Activated CD8-positive, alpha-beta memory T cell treated with anti-CD3 and anti-CD28 coated beads, Interleukin-2, amount 10 ng/mL, durations not matched to agents 7 days and 5 days (primary cell): ENCODE data around the gene PCCA. TPM values are rescaled to one million over a fixed set of nuclear protein-coding genes. Genes with fewer than 3 reads are reported as not detected.

Experiments used
- ATAC-seq: fragments of 150-1000 bp; cut with Tn5 transposase; one replicate; pipeline ENCODE4 v1.10.0; 2021; ENCODE audit warnings: moderate library complexity
- CTCF ChIA-PET: fragments of 350-600 bp; sonication (Branson Sonifier 250); formaldehyde crosslinking; loops from one replicate; lab custom pipeline; 2021; ENCODE audit warnings: antibody characterized with exemption; lab: Charles Lee
- DNase-seq: peaks from one replicate; pipeline ENCODE4 v3.0.0-alpha.2; 2020
- H3K27ac Mint-ChIP-seq: one replicate; pipeline ENCODE4 v1.8.0; 2021; ENCODE audit warnings: mild to moderate bottlenecking, mixed read lengths
- H3K27me3 Mint-ChIP-seq: one replicate; pipeline ENCODE4 v1.8.0; 2021; ENCODE audit warnings: mixed read lengths
- H3K36me3 Mint-ChIP-seq: one replicate; pipeline ENCODE4 v1.8.0; 2021; ENCODE audit warnings: mild to moderate bottlenecking, mixed read lengths
- H3K4me1 Mint-ChIP-seq: one replicate; pipeline ENCODE4 v1.8.0; 2021; ENCODE audit warnings: mixed read lengths
- H3K4me3 Mint-ChIP-seq: one replicate; pipeline ENCODE4 v1.8.0; 2021; ENCODE audit warnings: mild to moderate bottlenecking, moderate library complexity, mixed read lengths
- H3K9me3 Mint-ChIP-seq: one replicate; pipeline ENCODE4 v1.8.0; 2022; ENCODE audit warnings: low read depth, mixed read lengths
- total RNA-seq, 2 experiments: library from RNA; stranded (reverse); gene quantifications; one replicate each; pipeline ENCODE4 v1.2.3, GENCODE V29; 2021

Gene PCCA
- total RNA-seq, 2 experiments from 2014 or later: 14.1 to 17.9 TPM

DNA sequence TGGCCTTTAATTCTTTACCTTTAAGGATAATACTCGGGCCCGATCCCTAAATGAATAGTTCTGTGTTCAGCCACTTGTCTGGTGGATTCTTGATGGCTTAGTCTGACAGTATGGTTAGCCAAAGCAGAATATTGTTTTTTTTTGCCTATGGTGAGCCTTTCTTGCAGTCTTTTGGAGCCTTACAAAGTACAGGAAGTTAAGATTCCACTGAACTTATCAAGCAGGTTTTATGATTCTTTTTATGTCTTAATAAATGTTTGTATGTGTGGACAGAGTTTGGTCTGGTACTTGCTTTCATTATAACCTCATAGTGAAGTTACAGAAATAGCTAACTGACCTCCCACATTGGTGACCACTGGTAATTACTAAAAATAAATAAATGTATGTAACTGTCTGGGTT lies 17.1 kb downstream of the PCCA start:
- CTCF ChIA-PET: no interaction called here
- peaks cover 16% of the 10 kb centered on the region for H3K36me3 Mint-ChIP-seq
- no peak for ATAC-seq
- no peaks in the 10 kb centered on the region for H3K9me3 Mint-ChIP-seq
- DNase-seq: no peak
- H3K4me3 Mint-ChIP-seq: no peak overlapping the region
- H3K27me3 Mint-ChIP-seq: no peaks in the 10 kb centered on the region
- no peak overlapping the region for H3K27ac Mint-ChIP-seq
- H3K4me1 Mint-ChIP-seq: no peaks in the 10 kb centered on the region

DNA sequence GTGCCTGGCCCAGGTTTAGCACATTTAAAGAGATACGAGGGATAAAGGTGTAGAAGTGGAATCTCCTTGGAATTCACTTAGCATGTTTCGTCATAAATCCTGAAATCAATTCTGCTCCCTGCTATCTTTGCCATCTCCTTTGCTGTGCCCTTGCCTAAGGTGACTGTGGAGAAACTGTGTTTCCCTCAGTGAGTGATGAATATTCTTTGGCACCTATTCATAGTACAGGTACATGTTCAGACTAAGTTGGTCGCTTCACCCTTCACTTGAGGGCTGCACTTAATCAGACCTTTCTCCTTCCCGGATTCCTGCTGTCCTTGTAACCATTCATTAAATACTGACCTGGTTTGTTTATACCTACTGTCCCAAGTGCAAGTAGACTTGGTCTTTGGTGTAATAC lies 17.8 kb downstream of the PCCA start:
- Mint-ChIP-seq H3K27ac (no peak overlapping the region), H3K27me3 (no peaks in the 10 kb centered on the region), H3K4me1 (no peaks in the 10 kb centered on the region), H3K9me3 (no peaks in the 10 kb centered on the region), H3K4me3 (no peak overlapping the region), H3K36me3 (peaks cover 16% of the 10 kb centered on the region)
- DNase-seq (no peak), ATAC-seq (no peak)
- CTCF ChIA-PET: no interaction called here

DNA sequence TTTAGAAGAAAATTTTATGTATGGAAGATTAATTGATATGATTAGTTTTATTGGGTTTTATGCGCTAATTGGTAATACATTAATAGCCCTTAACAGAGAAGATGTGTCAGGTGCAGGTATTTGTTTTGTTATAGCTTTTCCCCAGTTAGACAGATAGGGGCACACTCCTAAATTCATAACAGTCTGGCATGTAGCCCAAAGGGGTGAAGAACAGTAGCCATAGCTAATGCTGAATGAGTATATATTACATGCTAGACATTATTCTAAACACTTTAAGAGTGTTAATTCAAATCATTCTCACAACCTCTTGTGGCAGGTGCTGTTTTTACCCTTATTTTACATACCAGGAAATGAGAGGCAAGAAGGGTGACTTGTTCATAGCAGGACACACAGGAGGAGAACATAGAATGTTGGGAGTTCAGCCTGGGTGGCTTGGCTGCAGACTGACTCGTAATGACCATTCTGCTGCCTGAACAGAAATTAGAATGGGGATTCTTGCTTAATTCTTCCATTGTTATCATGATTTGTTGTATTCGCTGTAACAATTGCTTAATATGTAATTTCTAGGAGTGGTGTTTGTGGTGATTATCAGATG lies 20.1 kb downstream of the PCCA start:
- no peak overlapping the region for H3K4me3 Mint-ChIP-seq
- no peak overlapping the region for H3K27ac Mint-ChIP-seq
- CTCF ChIA-PET: interaction anchor here (0.5 kb wide), 1 partner anchor 514 kb away, joined by 3 read pairs; no protein-coding TSS in a partner anchor
- DNase-seq (no peak), ATAC-seq (no peak)
- H3K36me3 Mint-ChIP-seq: peaks cover 14% of the 10 kb centered on the region
- no peaks in the 10 kb centered on the region for H3K4me1 Mint-ChIP-seq
- H3K9me3 Mint-ChIP-seq: no peaks in the 10 kb centered on the region
- H3K27me3 Mint-ChIP-seq: no peaks in the 10 kb centered on the region

DNA sequence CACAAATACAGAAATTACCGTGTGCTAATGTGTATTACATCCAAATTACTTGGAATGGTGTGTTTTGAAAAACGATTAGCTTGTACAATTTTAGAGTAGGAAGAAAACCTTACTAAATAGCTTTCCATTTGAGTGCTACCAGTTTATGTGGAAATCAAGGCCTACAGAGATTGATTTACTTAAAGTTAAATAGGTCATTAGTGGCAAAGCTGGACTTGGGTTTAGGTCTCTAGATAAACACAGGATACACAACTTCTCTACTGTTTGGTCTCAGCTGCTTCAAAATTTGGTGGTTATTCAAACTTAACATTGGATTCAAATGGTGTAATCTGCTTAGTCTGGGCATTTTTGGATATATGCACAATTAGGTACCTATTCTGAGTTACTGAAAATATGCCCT lies 21.4 kb downstream of the PCCA start:
- CTCF ChIA-PET: no interaction called here
- Mint-ChIP-seq H3K36me3 (peaks cover 17% of the 10 kb centered on the region), H3K27me3 (no peaks in the 10 kb centered on the region), H3K4me1 (peaks cover 4% of the 10 kb centered on the region), H3K9me3 (no peaks in the 10 kb centered on the region), H3K4me3 (no peak overlapping the region), H3K27ac (no peak overlapping the region)
- ATAC-seq: no peak
- DNase-seq: no peak

DNA sequence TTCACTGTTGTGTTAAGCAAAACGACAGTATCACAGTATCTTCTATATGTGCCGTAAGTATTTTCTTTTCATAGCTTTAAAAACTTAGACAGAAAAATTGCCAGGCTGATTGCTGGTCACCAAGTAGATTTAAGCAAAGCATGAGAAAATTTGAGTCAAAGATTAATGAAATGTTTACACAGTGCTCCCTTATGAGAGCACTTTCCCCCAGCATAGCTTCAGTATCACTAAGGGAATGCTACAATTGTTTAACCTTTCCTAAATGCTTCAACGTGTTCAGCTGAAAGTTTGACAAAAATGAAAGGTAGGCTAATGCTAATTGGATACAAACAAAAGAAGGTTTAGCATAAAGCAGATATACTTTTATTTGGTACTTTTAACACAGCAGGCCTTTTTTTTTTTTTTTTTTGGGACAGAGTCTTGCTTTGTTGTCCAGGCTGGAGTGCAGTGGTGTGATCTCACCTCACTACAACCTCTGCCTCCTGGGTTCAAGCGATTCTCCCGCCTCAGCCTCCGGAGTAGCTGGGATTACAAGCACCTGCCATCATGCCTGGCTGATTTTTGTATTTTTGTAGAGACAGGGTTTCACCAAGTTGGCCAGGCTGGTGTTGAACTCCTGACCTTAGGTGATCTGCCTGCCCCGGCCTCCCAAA lies 23.4 kb downstream of the PCCA start:
- H3K36me3 Mint-ChIP-seq: peaks cover 17% of the 10 kb centered on the region
- H3K9me3 Mint-ChIP-seq: no peaks in the 10 kb centered on the region
- CTCF ChIA-PET: no interaction called here
- no peaks in the 10 kb centered on the region for H3K27me3 Mint-ChIP-seq
- H3K4me3 Mint-ChIP-seq: no peak overlapping the region
- DNase-seq (no peak), ATAC-seq (no peak)
- peaks cover 13% of the 10 kb centered on the region for H3K4me1 Mint-ChIP-seq
- H3K27ac Mint-ChIP-seq: no peak overlapping the region

DNA sequence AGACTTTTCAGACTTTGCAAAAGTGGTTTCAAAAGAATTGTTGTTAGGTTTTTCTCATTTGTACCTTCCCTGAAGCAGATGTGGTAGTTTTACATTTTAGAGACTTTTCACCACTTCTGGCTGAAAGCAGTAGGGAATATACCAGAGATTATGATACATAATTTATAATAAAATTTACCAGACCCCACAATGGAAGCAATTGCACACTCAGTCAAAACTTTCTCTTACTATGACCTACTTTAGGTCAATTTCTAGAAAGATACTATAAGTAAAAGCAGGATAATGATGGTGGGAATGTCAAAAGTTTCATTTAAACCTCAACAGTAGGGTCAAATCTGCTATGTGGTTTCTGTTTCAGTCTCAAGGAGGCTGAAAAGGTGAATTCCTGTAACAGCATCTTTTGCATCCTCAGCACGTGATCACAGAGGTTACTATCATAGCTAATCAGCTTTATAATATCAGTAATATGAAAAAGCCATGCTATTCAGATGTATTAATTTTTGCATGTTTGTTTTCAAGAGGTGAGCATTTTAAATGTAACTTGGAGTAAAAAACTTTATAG lies 26.9 kb downstream of the PCCA start:
- H3K27me3 Mint-ChIP-seq: no peaks in the 10 kb centered on the region
- ATAC-seq: no peak
- CTCF ChIA-PET: interaction anchor here (0.6 kb wide), 1 partner anchor 29 kb away, joined by 4 read pairs; no protein-coding TSS in a partner anchor

DNA sequence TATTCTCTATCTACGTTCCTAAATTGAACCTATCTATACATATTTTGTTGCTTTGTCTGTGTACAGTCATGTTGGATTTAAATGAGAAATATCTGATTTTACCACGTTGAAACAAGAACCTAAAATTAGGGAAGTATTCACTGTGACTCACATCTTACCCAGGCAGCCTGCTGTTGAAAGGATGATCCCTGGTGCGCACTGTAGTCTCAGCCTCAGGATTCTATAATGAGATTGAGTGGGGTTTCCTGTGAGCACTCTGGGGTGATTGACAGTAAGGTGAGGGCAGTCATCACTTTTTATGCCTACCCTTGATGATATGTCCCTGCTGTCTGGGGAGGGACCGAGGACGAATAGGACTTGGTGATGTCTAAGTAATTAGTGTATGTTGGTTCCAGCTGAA lies 35.4 kb downstream of the PCCA start:
- ATAC-seq: no peak
- Mint-ChIP-seq H3K27me3 (no peaks in the 10 kb centered on the region), H3K36me3 (peaks cover 35% of the 10 kb centered on the region), H3K4me1 (peaks cover 9% of the 10 kb centered on the region), H3K9me3 (peaks cover 12% of the 10 kb centered on the region), H3K4me3 (no peak overlapping the region), H3K27ac (no peak overlapping the region)
- DNase-seq: no peak
- CTCF ChIA-PET: no interaction called here

More for the DNA sequence above, 26.9 kb downstream of the PCCA start:
- peaks cover 3% of the 10 kb centered on the region for H3K9me3 Mint-ChIP-seq
- H3K27ac Mint-ChIP-seq: no peak overlapping the region
- peaks cover 34% of the 10 kb centered on the region for H3K36me3 Mint-ChIP-seq
- H3K4me1 Mint-ChIP-seq: peaks cover 13% of the 10 kb centered on the region
- H3K4me3 Mint-ChIP-seq: no peak overlapping the region
- no peak for DNase-seq

DNA sequence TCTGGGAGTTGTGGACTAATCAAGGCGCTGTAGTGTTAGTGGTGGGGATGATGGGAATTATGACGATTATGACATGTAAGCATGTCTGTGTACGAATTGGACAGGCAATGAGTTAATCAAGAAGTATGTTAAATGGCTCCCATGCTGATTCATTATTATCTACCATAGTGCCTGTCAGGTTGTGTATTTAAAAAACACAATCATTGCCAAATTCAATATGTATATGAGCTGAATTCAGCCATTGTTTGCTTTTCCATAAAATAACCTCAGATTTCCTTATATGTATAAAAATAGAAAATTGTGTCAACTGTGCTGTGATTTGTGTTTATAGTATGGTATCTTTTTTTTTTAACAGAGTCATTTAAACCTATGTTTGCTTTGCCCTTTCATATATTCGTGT lies 37.1 kb downstream of the PCCA start:
- no peak for ATAC-seq
- no peak for DNase-seq
- no peaks in the 10 kb centered on the region for H3K27me3 Mint-ChIP-seq
- peaks cover 22% of the 10 kb centered on the region for H3K4me1 Mint-ChIP-seq
- peaks cover 9% of the 10 kb centered on the region for H3K9me3 Mint-ChIP-seq
- H3K36me3 Mint-ChIP-seq: peaks cover 24% of the 10 kb centered on the region
- no peak overlapping the region for H3K4me3 Mint-ChIP-seq
- CTCF ChIA-PET: no interaction called here
- H3K27ac Mint-ChIP-seq: no peak overlapping the region

DNA sequence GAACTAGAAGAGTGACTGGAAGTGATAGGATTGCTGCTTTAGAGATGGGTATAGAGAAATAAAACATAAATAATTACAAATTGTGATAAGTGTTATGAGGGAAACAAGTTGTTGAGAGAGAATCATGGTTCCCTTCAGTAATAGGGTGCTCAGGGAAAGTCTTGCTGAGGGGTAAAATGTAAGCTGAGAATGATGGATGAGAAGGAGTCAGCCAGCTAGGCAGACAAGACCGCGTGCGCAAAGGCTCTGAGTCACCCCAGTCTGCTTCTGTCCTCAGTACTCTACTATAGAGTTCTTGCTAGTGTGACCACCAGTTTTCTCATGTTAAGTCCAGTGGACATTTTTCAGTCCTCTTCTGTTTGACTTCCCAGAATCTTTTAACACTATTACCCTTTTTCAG lies 39.5 kb downstream of the PCCA start:
- ATAC-seq: no peak
- Mint-ChIP-seq H3K4me3 (no peak overlapping the region), H3K27ac (no peak overlapping the region), H3K27me3 (no peaks in the 10 kb centered on the region), H3K9me3 (no peaks in the 10 kb centered on the region), H3K4me1 (peaks cover 33% of the 10 kb centered on the region), H3K36me3 (peaks cover 16% of the 10 kb centered on the region)
- CTCF ChIA-PET: no interaction called here
- no peak for DNase-seq

DNA sequence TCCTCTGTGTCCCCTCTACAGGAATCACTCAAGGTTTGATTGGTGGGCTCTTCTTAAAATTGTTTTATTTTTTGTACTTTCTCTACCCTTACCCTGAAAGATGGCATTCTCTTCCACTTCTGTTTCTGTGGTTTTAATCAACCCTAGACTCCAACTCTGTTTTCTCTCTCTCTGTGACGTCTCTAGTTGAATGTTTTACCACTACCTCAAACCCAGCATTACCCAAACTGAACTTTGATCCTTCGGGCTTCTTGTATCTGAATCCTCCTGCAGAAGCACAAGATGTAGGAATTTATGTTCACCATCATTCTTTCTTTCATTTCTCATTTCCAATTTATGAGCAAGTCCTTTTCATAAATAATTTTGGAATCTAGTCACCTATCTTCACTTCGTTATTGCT lies 39.9 kb downstream of the PCCA start:
- CTCF ChIA-PET: no interaction called here
- Mint-ChIP-seq H3K9me3 (no peaks in the 10 kb centered on the region), H3K4me1 (peaks cover 33% of the 10 kb centered on the region), H3K36me3 (peaks cover 13% of the 10 kb centered on the region), H3K27me3 (no peaks in the 10 kb centered on the region), H3K4me3 (no peak overlapping the region), H3K27ac (no peak overlapping the region)
- ATAC-seq (no peak), DNase-seq (no peak)

DNA sequence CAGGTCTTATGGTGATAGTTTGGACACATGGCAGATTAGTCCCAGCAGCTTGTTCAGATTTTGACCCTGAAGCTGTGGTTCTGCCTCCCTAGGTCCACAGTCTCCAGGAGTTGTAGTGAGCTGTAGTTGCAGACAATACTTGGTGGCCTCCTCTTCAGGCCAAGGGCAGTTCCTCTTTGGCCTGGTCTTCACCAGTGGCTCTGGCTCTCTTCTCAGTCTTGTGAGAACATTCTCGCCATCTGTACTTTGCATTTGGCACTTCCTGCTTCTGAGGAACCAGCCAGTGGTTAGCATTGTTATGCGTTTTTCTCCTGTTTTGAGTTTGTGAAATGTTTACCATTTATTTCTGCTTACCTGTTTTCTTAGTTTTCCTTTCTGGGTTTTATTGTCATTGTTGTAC lies 40.7 kb downstream of the PCCA start:
- H3K9me3 Mint-ChIP-seq: no peaks in the 10 kb centered on the region
- DNase-seq: no peak
- H3K4me1 Mint-ChIP-seq: peaks cover 33% of the 10 kb centered on the region
- no peaks in the 10 kb centered on the region for H3K27me3 Mint-ChIP-seq
- peak overlapping the region; percentile 37 for H3K27ac Mint-ChIP-seq
- CTCF ChIA-PET: no interaction called here
- H3K4me3 Mint-ChIP-seq: no peak overlapping the region
- peak; percentile 55 for ATAC-seq
- peaks cover 17% of the 10 kb centered on the region for H3K36me3 Mint-ChIP-seq

DNA sequence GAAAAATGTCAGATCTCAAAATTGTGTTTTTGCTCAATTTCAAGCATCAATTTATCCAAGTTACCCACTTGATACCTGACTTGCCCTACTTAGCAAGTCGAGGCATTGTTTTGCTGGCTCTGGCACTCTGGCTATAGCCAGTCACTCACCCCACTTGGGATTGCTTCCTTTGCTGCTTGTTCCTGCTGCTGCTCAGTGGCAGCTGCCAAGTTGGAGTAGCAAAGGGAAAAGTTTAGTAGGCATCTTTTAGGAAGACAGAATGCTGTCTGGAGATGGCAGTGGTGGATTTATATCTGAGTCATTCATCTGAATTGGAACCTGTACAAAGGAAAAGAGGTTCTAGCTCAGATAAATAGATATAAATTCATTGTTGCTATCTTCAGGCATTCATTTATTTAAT lies 41.2 kb downstream of the PCCA start:
- DNase-seq (no peak), ATAC-seq (no peak)
- Mint-ChIP-seq H3K4me3 (no peak overlapping the region), H3K27me3 (no peaks in the 10 kb centered on the region), H3K36me3 (peaks cover 17% of the 10 kb centered on the region), H3K9me3 (no peaks in the 10 kb centered on the region), H3K27ac (peak overlapping the region; percentile 37), H3K4me1 (peaks cover 33% of the 10 kb centered on the region)
- CTCF ChIA-PET: no interaction called here

DNA sequence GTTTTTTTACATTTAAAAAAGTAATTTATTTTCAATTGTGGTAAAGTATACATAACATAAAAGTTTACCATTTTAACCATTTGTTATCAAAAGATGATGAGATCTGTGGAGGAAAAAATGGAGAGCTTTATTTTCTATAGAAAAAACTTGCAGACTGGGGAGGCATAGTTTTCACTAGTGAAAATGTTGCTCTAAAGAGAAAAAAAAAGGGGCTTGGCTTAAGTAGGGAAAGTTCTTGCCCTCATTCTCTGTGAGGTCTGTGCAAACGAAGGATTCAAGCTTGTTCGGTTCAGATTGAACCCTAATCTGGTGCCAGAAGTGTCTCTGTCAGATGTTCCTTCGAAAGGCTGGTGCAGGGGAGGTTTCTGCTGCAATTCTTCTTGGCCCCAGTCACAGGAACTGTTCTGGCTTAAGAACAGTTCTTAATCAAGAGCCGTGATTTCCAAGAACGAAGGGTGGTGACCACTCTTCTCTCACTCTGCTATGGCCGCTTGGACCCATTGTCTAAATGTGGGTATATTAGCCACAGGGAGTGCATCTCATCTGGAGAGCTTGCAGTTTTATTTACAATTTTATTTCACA lies 42.1 kb downstream of the PCCA start:
- no peak overlapping the region for H3K4me3 Mint-ChIP-seq
- no peak overlapping the region for H3K27ac Mint-ChIP-seq
- H3K9me3 Mint-ChIP-seq: no peaks in the 10 kb centered on the region
- CTCF ChIA-PET: no interaction called here
- peaks cover 33% of the 10 kb centered on the region for H3K4me1 Mint-ChIP-seq
- DNase-seq (no peak), ATAC-seq (no peak)
- no peaks in the 10 kb centered on the region for H3K27me3 Mint-ChIP-seq
- H3K36me3 Mint-ChIP-seq: peaks cover 17% of the 10 kb centered on the region
